GM13976 (cell line): ENCODE data around the gene TNPO1.

Experiments
- DNase-seq: peaks from one replicate; pipeline ENCODE4 v3.0.0; 2012; ENCODE audit warnings: low spot score
- in situ Hi-C: fragments of 300-500 bp; cut with MboI; formaldehyde crosslinking; loops from one replicate; pipeline ENCODE4 v1.12.0; 2022; ENCODE audit warnings: low sequenced_read_pairs, mixed read lengths, inconsistent platforms; ENCODE audit not compliant: unreplicated experiment
- TF ChIP-seq, protein P1 (sequence below): IDR thresholded peaks from 2 replicates; pipeline ENCODE4 v1.5.1; 2012; ENCODE audit warnings: borderline replicate concordance, mild to moderate bottlenecking; ENCODE audit not compliant: insufficient read depth; ENCODE audit errors: extremely low read depth, missing control alignments, control extremely low read depth

TNPO1 gene

DNA sequence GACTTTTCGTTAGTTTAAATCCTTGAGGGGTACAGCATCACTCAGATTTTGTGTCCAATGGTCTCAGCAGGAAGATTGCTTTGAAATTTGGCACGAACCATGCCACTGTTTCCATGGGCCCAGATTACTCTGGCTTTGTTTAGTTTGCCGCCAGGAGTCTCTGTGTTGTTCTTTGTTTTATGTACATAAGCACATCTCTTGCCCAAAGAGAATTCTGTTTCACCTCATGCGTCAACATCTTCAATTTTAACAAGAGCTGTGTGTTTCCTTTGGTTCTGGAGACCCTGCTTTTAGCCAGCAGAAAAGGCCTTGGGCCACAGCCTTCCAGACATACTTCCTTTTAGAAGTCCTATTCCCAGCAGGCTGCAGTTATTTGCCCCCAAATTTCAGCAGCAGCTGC, 62.4 kb downstream of the TNPO1 start:
- TF ChIP-seq, protein P1, sequence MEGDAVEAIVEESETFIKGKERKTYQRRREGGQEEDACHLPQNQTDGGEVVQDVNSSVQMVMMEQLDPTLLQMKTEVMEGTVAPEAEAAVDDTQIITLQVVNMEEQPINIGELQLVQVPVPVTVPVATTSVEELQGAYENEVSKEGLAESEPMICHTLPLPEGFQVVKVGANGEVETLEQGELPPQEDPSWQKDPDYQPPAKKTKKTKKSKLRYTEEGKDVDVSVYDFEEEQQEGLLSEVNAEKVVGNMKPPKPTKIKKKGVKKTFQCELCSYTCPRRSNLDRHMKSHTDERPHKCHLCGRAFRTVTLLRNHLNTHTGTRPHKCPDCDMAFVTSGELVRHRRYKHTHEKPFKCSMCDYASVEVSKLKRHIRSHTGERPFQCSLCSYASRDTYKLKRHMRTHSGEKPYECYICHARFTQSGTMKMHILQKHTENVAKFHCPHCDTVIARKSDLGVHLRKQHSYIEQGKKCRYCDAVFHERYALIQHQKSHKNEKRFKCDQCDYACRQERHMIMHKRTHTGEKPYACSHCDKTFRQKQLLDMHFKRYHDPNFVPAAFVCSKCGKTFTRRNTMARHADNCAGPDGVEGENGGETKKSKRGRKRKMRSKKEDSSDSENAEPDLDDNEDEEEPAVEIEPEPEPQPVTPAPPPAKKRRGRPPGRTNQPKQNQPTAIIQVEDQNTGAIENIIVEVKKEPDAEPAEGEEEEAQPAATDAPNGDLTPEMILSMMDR = no peak
- in situ Hi-C loops = no loop called here
- no peak for DNase-seq

DNA sequence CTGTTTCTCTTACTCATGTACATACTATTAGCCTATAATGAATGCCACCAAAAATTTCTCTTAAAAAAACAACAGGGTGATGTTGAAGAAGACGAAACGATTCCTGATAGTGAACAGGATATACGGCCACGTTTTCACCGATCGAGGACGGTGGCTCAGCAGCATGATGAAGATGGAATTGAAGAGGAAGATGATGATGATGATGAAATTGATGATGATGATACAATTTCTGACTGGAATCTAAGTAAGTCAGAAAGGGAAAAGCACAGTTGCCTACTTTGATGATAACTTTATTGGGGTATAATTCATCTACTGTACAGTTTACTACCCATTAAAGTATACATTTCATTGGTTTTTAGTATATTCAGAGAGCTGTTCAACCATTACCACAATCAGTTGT, 66.5 kb downstream of the TNPO1 start:
- in situ Hi-C loops = no loop called here
- no peak for DNase-seq
- TF ChIP-seq, protein P1 = no peak

DNA sequence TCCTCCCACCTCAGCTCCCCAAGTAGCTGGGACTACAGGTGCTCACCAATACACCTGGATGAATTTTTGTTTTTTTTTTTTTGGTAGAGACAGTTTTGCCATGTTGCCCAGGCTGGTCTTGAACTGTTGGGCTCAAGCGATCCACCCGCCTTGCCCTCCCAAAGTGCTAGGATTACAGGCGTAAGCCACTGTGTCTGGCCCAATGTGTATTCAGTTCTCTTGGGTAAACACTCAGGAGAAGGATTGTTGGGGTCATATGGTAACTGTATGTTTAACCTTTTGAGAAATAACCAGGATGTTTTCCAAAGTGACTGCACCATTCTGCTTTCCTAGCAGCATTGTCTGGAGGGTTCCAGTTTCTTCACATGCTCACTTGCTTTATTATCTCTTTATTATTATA, 67.4 kb downstream of the TNPO1 start:
- no peak for DNase-seq
- in situ Hi-C loops = no loop called here
- TF ChIP-seq, protein P1 = no peak

DNA sequence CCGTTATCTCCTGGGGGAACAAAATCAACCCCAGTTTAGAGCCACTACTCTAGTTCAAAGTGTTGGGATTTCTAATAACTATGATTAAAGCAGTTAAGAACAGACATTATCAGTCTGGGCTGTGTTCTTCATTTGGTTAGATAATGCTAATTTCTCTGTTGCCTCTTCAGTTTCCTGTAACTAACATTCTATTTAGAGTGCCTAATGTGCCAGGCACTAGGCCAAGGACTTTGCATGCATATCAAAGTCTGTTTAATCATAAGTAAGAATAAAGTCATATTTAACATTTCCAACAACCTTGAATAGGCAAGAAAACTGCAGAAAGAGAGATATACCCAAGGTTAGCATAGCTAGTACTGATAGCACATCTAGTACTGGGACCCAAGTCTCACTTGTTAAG, 68.4 kb downstream of the TNPO1 start:
- in situ Hi-C loops = no loop called here
- TF ChIP-seq, protein P1 = no peak
- DNase-seq = no peak

DNA sequence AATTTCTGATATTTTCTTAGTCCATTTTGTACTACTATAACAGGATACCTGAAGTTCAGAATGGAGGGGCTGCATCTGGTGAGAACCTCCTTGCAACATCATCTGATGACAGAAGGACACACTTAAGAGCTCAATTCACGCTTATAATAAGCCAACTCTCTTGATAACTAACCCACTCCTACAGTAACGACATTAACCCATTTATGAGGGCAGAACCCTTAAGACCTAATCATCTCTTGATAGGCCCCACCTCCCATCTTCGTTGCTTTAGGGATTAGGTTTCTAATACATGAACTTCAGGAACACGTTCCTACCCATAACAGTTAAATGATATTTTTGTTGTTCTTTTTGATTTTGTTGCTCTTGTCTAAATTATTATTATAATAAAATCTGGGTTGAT, 69.4 kb downstream of the TNPO1 start:
- in situ Hi-C loops = no loop called here
- DNase-seq = no peak
- TF ChIP-seq, protein P1 = no peak

DNA sequence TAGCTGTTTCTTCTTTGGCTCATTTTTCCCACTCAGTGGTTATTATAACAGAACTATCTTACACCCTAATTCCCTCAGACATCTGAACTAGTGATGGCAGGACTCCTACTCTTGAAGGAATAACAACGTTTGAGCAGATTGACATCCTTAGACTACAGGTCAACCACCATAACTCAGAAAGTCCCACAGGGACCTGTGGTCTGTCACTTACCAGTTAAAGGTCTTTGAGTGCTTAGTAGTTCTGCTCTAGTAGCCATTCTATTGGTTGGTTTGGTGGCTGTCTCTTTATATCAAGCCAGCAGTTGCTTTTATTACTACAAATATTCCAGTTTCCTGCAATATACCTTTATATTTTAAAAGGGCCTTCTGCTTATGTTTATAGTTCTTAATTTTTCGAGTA, 72.1 kb downstream of the TNPO1 start:
- in situ Hi-C loops = no loop called here
- no peak for DNase-seq

More for the DNA sequence above, 72.1 kb downstream of the TNPO1 start:
- TF ChIP-seq, protein P1 = no peak
